GM19324 (cell line): ENCODE data around the gene CHD2.
"Not testable (repeated sequence)": the region's sequence is repeated elsewhere in the genome, so short reads cannot be mapped to it uniquely, and the experiment has no call there.

Experiments
- ATAC-seq: cut with Tn5 transposase; IDR thresholded peaks from one replicate; pipeline ENCODE4 v1.9.1; 2021; ENCODE audit warnings: mild to moderate bottlenecking, moderate library complexity; ENCODE audit not compliant: unreplicated experiment, low FRiP score

Gene CHD2

GRCh38 chr15:93031557-93032384 is 131.6 kb downstream of the CHD2 start:
- ATAC-seq: not testable (repeated sequence)

- ATAC-seq: not testable (repeated sequence)
Observed at GRCh38 chr15:93032515-93033206, 132.5 kb downstream of the CHD2 start.

- ATAC-seq: no peak
Observed at GRCh38 chr15:93033434-93034045, 133.4 kb downstream of the CHD2 start.

GRCh38 chr15:93034512-93034911 is 134.4 kb downstream of the CHD2 start:
- no peak for ATAC-seq

GRCh38 chr15:93035092-93035915 is 135.2 kb downstream of the CHD2 start:
- no peak for ATAC-seq

- no peak for ATAC-seq
Observed at GRCh38 chr15:93035953-93036810, 136.1 kb downstream of the CHD2 start.

GRCh38 chr15:93036951-93037819 is 137.1 kb downstream of the CHD2 start:
- no peak for ATAC-seq

GRCh38 chr15:93037820-93038705 is 137.9 kb downstream of the CHD2 start:
- ATAC-seq: no peak

GRCh38 chr15:93039562-93040287 is 139.6 kb downstream of the CHD2 start:
- not testable (repeated sequence) for ATAC-seq

GRCh38 chr15:93040288-93041158 is 140.4 kb downstream of the CHD2 start:
- ATAC-seq: no peak

GRCh38 chr15:93041159-93041547 is 141.0 kb downstream of the CHD2 start:
- no peak for ATAC-seq

GRCh38 chr15:93042211-93042610 is 142.1 kb downstream of the CHD2 start:
- no peak for ATAC-seq

GRCh38 chr15:93042691-93043378 is 142.7 kb downstream of the CHD2 start:
- no peak for ATAC-seq

GRCh38 chr15:93043621-93044300 is 143.6 kb downstream of the CHD2 start:
- ATAC-seq: no peak
